GM18873 (cell line): ENCODE results near the gene ZNF132.

ENCODE experiments used
- ATAC-seq: cut with Tn5 transposase; IDR thresholded peaks from one replicate; pipeline ENCODE4 v1.9.1; 2021; ENCODE audit warnings: mild to moderate bottlenecking, moderate library complexity, moderate number of reproducible peaks; ENCODE audit not compliant: unreplicated experiment, low FRiP score

The ZNF132 gene

DNA sequence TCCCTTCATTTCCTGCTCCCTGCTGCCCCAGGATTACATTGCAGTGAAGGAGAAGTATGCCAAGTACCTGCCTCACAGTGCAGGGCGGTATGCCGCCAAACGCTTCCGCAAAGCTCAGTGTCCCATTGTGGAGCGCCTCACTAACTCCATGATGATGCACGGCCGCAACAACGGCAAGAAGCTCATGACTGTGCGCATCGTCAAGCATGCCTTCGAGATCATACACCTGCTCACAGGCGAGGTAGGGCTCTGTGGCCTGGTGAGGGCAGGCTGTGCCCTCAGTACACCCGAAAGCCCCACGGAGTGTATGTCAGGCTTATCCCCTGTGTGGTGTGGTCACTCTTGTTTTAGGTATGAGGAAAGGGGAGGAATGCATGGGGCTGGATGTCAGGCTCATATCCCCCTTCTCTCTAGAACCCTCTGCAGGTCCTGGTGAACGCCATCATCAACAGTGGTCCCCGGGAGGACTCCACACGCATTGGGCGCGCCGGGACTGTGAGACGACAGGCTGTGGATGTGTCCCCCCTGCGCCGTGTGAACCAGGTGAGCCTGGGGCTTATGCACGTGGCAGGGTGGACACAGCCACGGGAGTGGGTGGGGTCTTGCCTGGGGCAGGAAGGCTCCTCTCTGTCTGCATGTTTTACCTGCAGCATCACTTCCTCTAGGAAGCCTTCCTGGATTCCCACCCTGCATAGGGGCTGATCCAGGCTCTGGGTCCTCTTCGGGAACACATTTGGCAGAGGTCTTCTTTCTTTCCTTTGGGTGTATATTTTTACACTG is 46.8 kb downstream of the ZNF132 start:
- ATAC-seq, result no peak

DNA sequence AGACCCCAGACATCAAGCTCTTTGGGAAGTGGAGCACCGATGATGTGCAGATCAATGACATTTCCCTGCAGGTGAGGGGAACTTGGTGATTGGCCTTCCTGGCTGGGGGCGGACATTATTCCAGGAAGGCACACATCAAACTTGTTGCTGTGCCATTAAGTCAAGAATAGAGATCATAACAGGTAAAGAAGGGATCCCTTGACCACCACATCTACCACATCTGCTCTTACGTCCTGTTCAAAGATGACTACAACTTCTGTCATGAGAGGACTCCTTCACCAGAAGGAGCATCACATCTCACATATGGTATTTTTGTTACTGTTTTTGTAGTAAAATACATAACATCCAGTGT is 51.8 kb downstream of the ZNF132 start:
- ATAC-seq, result no peak

DNA sequence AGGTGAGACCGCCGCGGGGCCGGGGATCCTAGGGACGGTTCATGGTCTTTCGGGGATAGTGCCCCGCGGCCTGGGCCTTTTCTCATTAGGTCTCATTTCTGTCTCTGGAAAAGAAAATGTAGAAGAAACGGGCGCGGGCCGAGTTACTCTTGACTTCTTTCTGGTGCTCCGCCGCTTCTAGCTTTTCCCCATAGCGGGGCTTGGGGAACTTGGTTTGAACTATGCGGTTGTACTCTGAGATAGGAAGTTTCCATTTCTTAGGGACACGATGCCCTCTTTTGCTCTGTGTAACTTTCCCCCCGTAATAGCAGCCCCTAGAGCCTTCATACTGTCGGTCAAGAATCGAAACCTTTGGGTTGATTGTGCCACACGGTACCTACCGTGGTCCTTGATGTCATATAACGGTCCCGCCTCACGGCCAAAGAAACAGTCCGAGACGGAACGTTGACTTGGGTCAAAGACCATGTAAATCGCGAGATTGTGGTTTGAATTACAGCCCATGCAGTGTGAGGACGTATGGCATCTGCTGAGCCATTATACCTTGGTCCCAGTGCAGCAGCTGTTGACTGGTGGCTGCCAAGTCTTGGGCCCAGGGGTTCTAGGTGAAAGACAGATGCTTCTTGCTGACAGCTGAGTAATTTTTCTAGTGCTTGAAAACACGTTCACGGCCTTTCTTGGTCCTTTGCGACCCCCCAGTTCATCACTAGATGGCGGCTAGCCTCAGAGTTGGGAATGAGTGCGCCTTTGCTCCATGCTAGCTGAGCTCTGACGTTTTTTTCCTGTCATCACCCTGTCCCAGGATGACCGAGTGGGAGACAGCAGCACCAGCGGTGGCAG is 52.4 kb downstream of the ZNF132 start:
- no peak for ATAC-seq

DNA sequence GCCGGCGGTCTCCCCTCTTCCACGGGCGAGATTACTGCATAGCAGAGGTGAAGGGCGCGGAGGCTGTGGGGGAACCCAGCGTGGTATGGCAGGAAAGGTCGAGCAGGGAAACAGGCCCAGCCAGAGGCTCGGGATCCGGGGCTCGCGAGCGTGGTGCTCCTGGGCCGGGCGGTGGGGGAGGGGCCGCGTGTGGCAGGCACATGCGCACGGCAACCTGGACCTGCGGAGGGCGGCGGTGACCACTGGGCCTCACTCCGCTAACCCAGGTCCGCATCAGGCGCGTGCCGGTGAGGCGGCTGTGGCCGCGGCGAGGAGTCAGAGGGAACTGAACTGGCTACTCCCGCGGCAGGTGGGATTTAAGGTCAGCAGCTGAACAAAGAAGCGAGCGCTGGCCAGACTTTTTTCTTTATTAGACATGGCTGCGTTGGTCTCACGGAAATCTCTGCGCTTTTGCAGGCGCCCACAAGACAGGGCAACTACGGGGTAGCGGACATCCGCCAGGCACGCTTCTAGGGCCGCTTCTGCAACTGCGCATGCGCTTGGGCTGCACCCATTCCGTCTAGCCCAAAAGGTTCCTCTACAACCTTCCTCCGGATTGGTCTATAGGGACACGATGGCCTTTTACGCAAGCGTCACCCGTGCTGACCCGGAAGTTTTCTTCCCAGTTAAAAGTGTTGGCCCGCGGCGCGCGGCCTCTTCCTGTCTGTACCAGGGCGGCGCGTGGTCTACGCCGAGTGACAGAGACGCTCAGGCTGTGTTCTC is 53.2 kb downstream of the ZNF132 start, which contains the start of gene RPS5:
Gene RPS5 (plus strand): TSS at position 694 of the 762 bp plus-strand sequence. CDS start 869 bp downstream, outside the sequence.
- ATAC-seq, result peak; percentile 77

DNA sequence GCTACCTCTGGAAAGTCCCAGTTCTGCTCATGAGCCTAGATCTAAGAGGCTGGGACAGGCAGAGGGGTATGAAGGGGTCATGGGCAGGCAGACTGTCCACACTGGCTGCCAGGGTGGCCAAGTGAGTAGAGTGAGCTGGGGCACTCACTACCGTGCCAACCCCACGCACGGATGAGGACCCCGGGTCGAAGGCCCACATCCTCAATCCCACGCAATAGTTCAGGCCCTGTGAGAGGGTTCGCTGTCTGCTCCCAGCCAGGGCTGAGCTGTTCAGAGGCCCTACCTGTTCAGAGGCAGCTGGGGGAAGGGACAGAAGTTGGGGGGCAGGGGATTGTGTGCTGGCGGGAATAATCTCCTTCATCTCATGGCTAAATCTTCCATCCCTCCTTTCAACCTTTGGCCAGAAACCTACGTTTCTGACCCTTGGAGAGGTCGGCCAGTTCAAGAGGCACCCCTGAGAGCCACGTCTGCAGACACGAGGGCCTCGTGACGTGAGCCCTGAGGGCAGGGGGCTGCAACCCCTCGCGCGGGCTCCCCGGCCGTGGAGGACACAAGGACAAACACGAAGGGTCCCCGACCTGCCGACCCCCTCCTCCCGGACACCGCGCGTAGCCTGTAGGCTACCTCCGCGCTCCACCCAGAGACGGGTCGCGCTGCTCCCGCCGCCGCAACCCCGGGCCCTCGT is 53.9 kb downstream of the ZNF132 start:
- no peak for ATAC-seq

DNA sequence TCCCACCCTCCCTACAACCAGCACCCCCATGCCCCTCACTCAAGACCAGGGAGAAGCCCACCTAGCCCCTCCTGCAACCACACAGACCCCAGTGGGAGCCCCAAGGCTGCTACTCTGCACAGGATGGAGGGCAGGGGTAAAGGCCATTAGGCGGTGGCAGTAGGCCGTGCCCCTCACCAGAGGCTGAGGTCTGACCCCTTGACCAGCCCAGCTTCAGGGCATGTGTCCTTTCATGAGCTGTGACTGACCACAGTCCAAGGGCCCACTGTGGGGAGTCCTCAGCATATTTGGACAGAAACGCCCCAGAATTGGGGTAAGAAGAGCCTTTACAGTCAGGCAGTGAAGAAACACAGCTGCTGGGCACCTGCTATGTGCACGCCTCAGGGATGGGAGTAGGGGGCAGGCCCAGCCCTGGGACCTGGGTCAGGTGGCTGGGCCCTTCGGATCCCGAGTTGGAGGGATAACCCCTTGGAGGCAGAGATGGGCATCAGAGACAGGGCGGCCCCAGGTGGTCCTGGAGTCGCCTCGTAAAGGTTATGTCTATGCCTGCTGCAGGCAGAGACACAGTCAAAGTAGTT is 54.6 kb downstream of the ZNF132 start:
- no peak for ATAC-seq

DNA sequence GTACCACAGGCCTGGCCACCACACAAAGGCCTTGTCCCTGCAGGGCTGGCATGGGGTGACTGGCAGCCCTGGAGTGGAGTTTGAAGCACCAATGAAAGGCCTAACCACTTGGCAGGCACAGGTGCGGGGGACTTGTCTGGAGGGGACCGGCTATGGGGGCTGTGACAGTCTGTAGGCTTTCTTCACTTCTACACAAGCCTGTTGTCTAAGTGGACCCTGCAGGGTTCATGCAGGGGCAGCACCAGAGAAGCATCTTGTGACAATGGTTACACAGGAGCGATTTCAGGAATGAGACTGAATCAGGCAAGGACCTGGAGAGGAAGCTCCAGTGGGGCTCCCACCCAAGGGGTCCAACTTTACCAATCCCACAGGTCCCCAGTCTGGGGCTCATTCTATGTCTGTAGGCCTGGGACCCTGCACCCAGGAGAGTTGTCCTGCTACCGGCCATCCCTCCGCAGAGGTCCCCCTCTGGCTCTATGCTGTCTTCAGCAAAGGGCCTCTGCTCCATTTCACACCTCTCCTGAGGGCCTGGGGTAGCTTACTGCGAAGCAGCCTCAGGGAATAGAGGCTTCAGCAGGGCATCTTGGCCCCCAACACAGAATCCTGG is 56.9 kb downstream of the ZNF132 start:
- ATAC-seq, result no peak
